HepG2 (cell line): ENCODE results near the gene MRM3. TPM values are rescaled to one million over a fixed set of nuclear protein-coding genes. Genes with fewer than 3 reads are reported as not detected.

Experiments
- ATF3 ChIP-seq: sonication (generic); formaldehyde crosslinking; IDR thresholded peaks from 2 replicates; pipeline ENCODE4 v1.4.0; 2020; ENCODE audit warnings: missing genetic modification reagents
- ATF5 ChIP-seq: sonication (generic); formaldehyde crosslinking; IDR thresholded peaks from 2 replicates; pipeline ENCODE4 v1.4.0; 2020; ENCODE audit warnings: mild to moderate bottlenecking, low read depth, missing genetic modification reagents
- HNF1A ChIP-seq, 2 experiments: sonication (generic) in 1 of 2; formaldehyde crosslinking in 1 of 2; IDR thresholded peaks; 2 replicates each; pipeline versions ENCODE4 v1.4.0 to v1.6.1; 2016 to 2020; ENCODE audit warnings: borderline replicate concordance in 1 of 2, low read depth in 1 of 2, mild to moderate bottlenecking in 1 of 2, missing genetic modification reagents in 1 of 2
- HOXA3 ChIP-seq: sonication (generic); formaldehyde crosslinking; IDR thresholded peaks from 2 replicates; pipeline ENCODE4 v1.5.0; 2020; ENCODE audit warnings: missing genetic modification reagents
- NFE2L2 ChIP-seq: fragments of 150-350 bp; IDR thresholded peaks from 2 replicates; pipeline ENCODE4 v1.6.1; 2014; ENCODE audit warnings: low read length
- POGZ ChIP-seq: sonication (generic); formaldehyde crosslinking; IDR thresholded peaks from 2 replicates; pipeline ENCODE4 v1.4.0; 2020; ENCODE audit warnings: mild to moderate bottlenecking, missing genetic modification reagents
- RBM22 ChIP-seq: fragments of 200-400 bp; formaldehyde crosslinking; optimal IDR thresholded peaks from 2 replicates; pipeline ENCODE3; 2017; ENCODE audit warnings: mild to moderate bottlenecking, low read length, moderate library complexity
- SATB2 ChIP-seq: sonication (generic); formaldehyde crosslinking; IDR thresholded peaks from 2 replicates; pipeline ENCODE4 v1.5.0; 2020; ENCODE audit warnings: missing genetic modification reagents
- SIN3B ChIP-seq: fragments of 150-350 bp; IDR thresholded peaks from 2 replicates; pipeline ENCODE4 v1.6.1; 2014; ENCODE audit warnings: low read length
- STAG1 ChIP-seq: sonication (generic); formaldehyde crosslinking; IDR thresholded peaks from 2 replicates; pipeline ENCODE4 v1.4.0; 2020; ENCODE audit warnings: missing genetic modification reagents
- TEAD3 ChIP-seq: optimal IDR thresholded peaks from 2 replicates; pipeline ENCODE3; 2016; ENCODE audit warnings: borderline replicate concordance
- ZFP1 ChIP-seq: IDR thresholded peaks from 2 replicates; pipeline ENCODE4 v1.6.1; 2016
- ZNF124 ChIP-seq: sonication (generic); formaldehyde crosslinking; IDR thresholded peaks from 2 replicates; pipeline ENCODE4 v1.4.0; 2020; ENCODE audit warnings: missing genetic modification reagents
- ZNF18 ChIP-seq: sonication (generic); formaldehyde crosslinking; IDR thresholded peaks from 2 replicates; pipeline ENCODE4 v1.8.0; 2022; ENCODE audit warnings: mild to moderate bottlenecking, missing genetic modification reagents; ENCODE audit not compliant: insufficient replicate concordance
- ZNF24 ChIP-seq: fragments of 450-650 bp; IDR thresholded peaks from 2 replicates; pipeline ENCODE4 v1.6.1; 2017; ENCODE audit warnings: antibody characterized with exemption, mild to moderate bottlenecking
- ZNF275 ChIP-seq: sonication (generic); formaldehyde crosslinking; IDR thresholded peaks from 2 replicates; pipeline ENCODE4 v1.8.0; 2022; ENCODE audit warnings: missing genetic modification reagents, mild to moderate bottlenecking, inconsistent platforms, borderline replicate concordance
- ZNF317 ChIP-seq: sonication (generic); formaldehyde crosslinking; IDR thresholded peaks from 2 replicates; pipeline ENCODE4 v1.5.0; 2020; ENCODE audit warnings: mild to moderate bottlenecking, missing genetic modification reagents
- ZNF337 ChIP-seq: sonication (generic); formaldehyde crosslinking; IDR thresholded peaks from 2 replicates; pipeline ENCODE4 v1.5.1; 2020; ENCODE audit warnings: missing genetic modification reagents, low read depth, mild to moderate bottlenecking, borderline replicate concordance
- ZNF414 ChIP-seq: sonication (generic); formaldehyde crosslinking; IDR thresholded peaks from 2 replicates; pipeline ENCODE4 v1.5.0; 2020; ENCODE audit warnings: missing genetic modification reagents
- ZNF775 ChIP-seq: sonication (generic); formaldehyde crosslinking; IDR thresholded peaks from 2 replicates; pipeline ENCODE4 v1.4.0; 2020; ENCODE audit warnings: missing genetic modification reagents, mild to moderate bottlenecking, moderate library complexity, borderline replicate concordance
- polyA plus RNA-seq, 8 experiments: library from polyadenylated mRNA; depleted of rRNA in 3 of 8; stranded (reverse) in 7 of 8; unstranded in 1 of 8; fragments of >200 nt; fragmentation: Illumina TruSeq in 4 of 8; extraction: Trizol in 4 of 8; gene quantifications; 2 replicates each; pipeline versions ENCODE4 v1.2.1 to v1.2.3, GENCODE V29; 2011 to 2016; ENCODE audit warnings: low read depth in 4 of 8, missing spikeins in 1 of 8, mixed read lengths in 1 of 8; ENCODE audit not compliant: insufficient read depth in 1 of 8
- total RNA-seq, 5 experiments: library from RNA; depleted of rRNA; stranded (reverse); fragments of >200 nt; fragmentation: Illumina TruSeq; extraction: Trizol; gene quantifications; 2 replicates each; pipeline ENCODE4 v1.2.3, GENCODE V29; 2016; ENCODE audit warnings: low read depth in 1 of 5

The MRM3 gene
- total and polyA plus RNA-seq, 2 of the 13 experiments (the other 11 are each of a cell fraction or from before 2014, with no cell fraction given): 12.3 to 25.5 TPM

- TF ChIP-seq ZNF275 (CRISPR knock-in tag) (no peak), ZFP1 (CRISPR knock-in tag) (no peak), TEAD3 (CRISPR knock-in tag) (peak; percentile 38), ZNF317 (CRISPR knock-in tag) (no peak), ZNF24 (no peak), ATF5 (CRISPR knock-in tag) (no peak; the same call in 1 of the 2 replicates), HOXA3 (CRISPR knock-in tag) (peak; percentile 76; the same call in 1 of the 2 replicates), POGZ (peak; percentile 71), ATF3 (CRISPR knock-in tag) (no peak; the same call in 1 of the 2 replicates), ZNF124 (CRISPR knock-in tag) (no peak), ZNF18 (CRISPR knock-in tag) (no peak), HNF1A (IDR thresholded peaks at IDR 0.05; ENCODE audit: low read depth) (no peak), HNF1A (CRISPR knock-in tag; IDR thresholded peaks at IDR 0.05; ENCODE audit: borderline replicate concordance) (no peak), RBM22 (no peak), STAG1 (CRISPR knock-in tag) (peak; percentile 53), SATB2 (CRISPR knock-in tag) (no peak), ZNF337 (peak; percentile 36; the same call in 1 of the 2 replicates), ZNF414 (CRISPR knock-in tag) (peak; percentile 39; the same call in 1 of the 2 replicates), NFE2L2 (no peak), ZNF775 (CRISPR knock-in tag) (no peak), SIN3B (no peak)
Measured at GRCh38 chr17:752002-752619, 30.0 kb upstream of the MRM3 start, which contains the start of gene GEMIN4 (continued).
